Bronchial epithelial cell (primary cell): ENCODE data around the gene LRMDA. TPM values are rescaled to one million over a fixed set of nuclear protein-coding genes. Genes with fewer than 3 reads are reported as not detected.
"Not testable (repeated sequence)": the region's sequence is repeated elsewhere in the genome, so short reads cannot be mapped to it uniquely, and the experiment has no call there.

Source experiments
- DNase-seq: peaks from one replicate; pipeline ENCODE4 v3.0.0-alpha.2; 2010; ENCODE audit warnings: low read depth
- FAIRE-seq: peaks from 2 replicates; lab custom pipeline; 2011; peaks lifted over from hg19 to GRCh38; lab: Jason Lieb, UNC
- H3K27me3 ChIP-seq: 2 replicates; pipeline ENCODE4 v1.5.1; 2011; ENCODE audit warnings: low read length; ENCODE audit not compliant: control insufficient read depth, insufficient read depth
- H3K36me3 ChIP-seq: 2 replicates; pipeline ENCODE4 v1.5.1; 2011; ENCODE audit warnings: low read length; ENCODE audit not compliant: control insufficient read depth, insufficient read depth
- H3K4me3 ChIP-seq: 2 replicates; pipeline ENCODE4 v1.5.1; 2011; ENCODE audit warnings: mild to moderate bottlenecking, low read depth, low read length, control low read depth
- total RNA-seq: library from RNA; depleted of rRNA; stranded (reverse); fragments of >200 nt; gene quantifications from 2 replicates; pipeline ENCODE4 v1.2.1, GENCODE V29; 2014
- TF ChIP-seq, protein P1 (sequence below): IDR thresholded peaks from 2 replicates; pipeline ENCODE4 v1.5.1; 2011; ENCODE audit warnings: mild to moderate bottlenecking, moderate library complexity, low read length, control low read depth, inconsistent platforms; ENCODE audit not compliant: insufficient read depth, severe bottlenecking

Gene LRMDA
- total RNA-seq, 1 donor from 2014 or later, result 1.6 TPM

DNA sequence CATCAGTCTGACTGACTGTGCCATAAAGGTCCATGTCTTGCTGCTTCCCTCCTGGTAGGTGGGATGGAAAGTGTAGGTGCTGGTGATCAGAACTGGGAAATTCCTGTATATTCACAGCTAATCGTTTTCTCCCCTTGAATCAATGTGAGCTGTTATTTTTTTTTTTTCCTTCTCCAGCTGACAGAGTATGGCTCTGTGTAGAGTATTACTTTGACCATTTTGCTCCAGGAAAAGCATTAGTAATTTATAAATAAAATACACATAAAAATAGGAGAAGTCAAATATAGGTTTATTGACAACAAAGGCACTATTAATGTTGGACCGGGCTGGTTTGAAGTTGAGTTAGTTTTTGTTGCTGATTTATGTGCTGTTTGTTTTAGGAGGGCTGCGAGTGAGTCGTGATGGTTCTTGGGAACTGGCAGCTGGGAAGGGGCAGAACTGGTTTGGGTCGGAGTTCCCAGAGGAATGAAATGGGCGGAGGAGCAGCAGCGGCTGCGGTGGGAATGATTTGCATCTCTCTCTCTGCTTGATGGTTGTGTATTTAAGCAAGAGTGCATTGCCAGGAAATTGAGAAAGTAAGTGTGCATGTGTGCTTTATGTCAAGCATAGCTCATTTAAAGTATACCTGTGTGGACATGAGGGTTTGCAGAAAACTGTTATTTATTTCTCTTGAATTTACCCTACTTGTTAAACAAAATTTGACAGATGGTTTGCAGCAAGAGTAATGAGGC, 80.9 kb downstream of the LRMDA start:
- no peak for FAIRE-seq

DNA sequence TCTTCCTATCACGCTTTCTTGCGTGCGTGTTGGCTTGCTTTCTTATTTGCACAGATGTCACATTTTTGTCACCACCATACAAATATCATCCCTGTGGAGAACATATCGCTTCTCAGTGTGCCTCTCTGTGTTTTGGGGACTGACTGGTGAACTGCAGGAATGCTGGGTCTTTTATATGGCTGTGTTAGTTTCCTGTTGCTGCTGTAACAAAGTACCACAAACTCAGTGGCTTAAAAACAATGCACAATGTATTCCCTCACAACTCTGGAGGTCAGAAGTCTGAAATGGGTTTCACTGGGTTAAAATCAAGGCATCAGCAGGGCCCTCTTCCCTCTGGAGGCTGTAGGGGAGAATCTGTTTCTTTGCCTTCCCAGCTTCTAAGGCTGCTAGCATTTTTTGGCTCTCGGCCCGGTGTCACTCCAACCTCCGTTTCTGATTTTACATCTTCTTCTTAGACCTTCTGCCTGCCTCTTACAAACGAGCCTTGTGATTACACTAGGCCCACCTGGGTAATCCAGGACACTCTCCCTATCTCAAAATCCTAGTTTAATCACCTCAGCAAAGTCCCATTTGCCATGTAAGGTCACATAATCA, 82.0 kb downstream of the LRMDA start:
- FAIRE-seq, result peak; percentile 43
- DNase-seq, result no peak
- Histone ChIP-seq H3K4me3 (no peak overlapping the region), H3K36me3 (no peaks in the 10 kb centered on the region), H3K27me3 (no peaks in the 10 kb centered on the region)
- TF ChIP-seq, protein P1, sequence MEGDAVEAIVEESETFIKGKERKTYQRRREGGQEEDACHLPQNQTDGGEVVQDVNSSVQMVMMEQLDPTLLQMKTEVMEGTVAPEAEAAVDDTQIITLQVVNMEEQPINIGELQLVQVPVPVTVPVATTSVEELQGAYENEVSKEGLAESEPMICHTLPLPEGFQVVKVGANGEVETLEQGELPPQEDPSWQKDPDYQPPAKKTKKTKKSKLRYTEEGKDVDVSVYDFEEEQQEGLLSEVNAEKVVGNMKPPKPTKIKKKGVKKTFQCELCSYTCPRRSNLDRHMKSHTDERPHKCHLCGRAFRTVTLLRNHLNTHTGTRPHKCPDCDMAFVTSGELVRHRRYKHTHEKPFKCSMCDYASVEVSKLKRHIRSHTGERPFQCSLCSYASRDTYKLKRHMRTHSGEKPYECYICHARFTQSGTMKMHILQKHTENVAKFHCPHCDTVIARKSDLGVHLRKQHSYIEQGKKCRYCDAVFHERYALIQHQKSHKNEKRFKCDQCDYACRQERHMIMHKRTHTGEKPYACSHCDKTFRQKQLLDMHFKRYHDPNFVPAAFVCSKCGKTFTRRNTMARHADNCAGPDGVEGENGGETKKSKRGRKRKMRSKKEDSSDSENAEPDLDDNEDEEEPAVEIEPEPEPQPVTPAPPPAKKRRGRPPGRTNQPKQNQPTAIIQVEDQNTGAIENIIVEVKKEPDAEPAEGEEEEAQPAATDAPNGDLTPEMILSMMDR, result no peak

More for the DNA sequence above, 80.9 kb downstream of the LRMDA start:
- DNase-seq, result peak; percentile 16
- Histone ChIP-seq H3K36me3 (no peaks in the 10 kb centered on the region), H3K27me3 (no peaks in the 10 kb centered on the region), H3K4me3 (no peak overlapping the region)
- TF ChIP-seq, protein P1, result no peak

DNA sequence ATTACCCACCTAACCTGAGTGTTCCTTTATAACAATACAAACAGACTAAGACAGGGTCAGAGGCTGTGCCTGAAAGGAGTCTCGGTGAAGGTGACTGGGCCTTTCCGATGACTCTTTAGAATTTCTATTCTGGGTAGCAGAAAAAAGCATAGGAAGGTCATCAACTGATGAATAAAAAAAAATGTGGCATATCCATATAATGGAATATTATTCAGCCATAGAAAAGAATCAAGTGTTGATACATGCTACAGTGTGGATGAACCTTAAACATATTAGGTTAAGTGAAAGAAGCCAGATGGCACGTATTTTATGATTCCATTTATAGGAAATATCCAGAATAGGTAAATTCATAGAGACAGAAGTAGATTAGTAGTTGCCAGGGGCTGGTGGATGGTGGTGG, 83.4 kb downstream of the LRMDA start:
- no peaks in the 10 kb centered on the region for H3K27me3 ChIP-seq
- no peaks in the 10 kb centered on the region for H3K36me3 ChIP-seq
- TF ChIP-seq, protein P1, result no peak
- FAIRE-seq, result no peak
- no peak overlapping the region for H3K4me3 ChIP-seq
- DNase-seq, result no peak

DNA sequence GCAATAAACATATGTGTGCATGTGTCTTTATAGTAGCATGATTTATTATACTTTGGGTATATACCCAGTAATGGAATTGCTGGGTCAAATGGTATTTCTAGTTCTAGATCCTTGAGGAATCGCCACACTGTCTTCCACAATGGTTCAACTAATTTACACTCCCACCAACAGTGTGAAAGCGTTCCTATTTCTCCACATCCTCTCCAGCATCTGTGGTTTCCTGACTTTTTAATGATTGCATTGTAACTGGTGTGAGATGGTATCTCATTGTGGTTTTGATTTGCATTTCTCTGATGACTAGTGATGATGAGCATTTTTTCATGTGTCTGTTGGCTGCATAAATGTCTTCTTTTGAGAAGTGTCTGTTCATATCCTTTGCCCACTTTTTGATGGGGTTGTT, 84.7 kb downstream of the LRMDA start:
- not testable (repeated sequence) for H3K27me3 ChIP-seq, FAIRE-seq, DNase-seq, H3K4me3 ChIP-seq, H3K36me3 ChIP-seq

DNA sequence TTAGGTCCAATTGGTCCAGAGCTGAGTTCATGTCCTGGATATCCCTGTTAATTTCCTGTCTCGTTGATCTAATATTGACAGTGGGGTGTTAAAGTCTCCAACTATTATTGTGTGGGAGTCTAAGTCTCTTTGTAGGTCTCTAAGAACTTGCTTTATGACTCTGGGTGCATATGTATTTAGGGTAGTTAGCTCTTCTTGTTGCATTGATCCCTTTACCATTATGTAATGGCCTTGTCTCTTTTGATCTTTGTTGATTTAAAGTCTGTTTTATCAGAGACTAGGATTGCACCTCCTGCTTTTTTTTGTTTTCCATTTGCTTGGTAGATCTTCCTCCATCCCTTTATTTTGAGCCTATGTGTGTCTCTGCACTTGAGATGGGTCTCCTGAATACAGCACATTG, 87.8 kb downstream of the LRMDA start:
- H3K27me3 ChIP-seq, H3K4me3 ChIP-seq, FAIRE-seq, H3K36me3 ChIP-seq, DNase-seq: not testable (repeated sequence)

DNA sequence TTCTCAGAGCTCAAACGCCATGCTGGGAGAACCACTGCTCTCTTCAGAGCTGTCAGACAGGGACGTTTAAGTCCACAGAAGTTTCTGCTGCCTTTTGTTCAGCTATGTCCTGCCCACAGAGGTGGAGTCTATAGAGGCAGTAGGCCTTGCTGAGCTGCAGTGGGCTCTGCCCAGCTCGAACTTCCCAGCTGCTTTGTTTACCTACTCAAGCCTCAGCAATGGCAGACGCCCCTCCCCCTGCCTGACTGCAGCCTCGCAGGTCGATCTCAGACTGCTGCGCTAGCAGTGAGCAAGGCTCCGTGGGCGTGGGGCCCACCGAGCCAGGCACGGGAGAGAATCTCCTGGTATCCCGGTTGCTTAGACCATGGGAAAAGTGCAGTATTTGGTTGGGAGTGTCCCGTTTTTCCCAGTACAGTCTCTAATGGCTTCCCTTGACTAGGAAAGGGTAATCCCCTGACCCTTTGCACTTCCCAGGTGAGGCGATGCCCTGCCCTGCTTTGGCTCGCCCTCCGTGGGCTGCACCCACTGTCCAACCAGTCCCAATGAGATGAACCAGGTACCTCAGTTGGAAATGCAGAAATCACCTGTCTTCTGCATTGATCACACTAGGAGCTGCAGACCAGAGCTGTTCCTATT, 89.9 kb downstream of the LRMDA start:
- not testable (repeated sequence) for H3K36me3 ChIP-seq, FAIRE-seq, H3K4me3 ChIP-seq, H3K27me3 ChIP-seq, DNase-seq

DNA sequence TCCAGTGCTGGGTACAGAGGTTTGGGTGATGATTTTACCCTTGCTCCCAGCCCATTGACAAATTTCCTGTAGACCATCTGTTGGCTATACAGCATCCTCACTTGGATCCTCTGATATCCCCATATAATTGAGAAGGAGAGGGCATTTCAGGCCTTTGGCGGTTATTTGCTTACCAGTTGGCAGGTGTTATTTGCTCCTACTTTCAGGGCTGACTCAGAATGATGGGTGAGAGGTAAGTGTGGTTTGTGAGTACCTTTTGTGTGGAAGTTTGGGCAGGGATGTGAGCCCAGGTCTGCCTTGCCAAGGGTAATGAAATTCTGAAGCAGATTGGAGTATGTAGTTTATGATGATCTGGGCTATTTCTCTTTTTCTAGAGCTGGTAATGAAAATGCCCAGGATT, 93.6 kb downstream of the LRMDA start:
- H3K4me3 ChIP-seq, result no peak overlapping the region
- H3K36me3 ChIP-seq, result no peaks in the 10 kb centered on the region
- no peak for FAIRE-seq
- DNase-seq, result no peak
- TF ChIP-seq, protein P1, result no peak
- no peaks in the 10 kb centered on the region for H3K27me3 ChIP-seq
